GM21723 (cell line): ENCODE results near the gene SBK2.

Experiments used
- ATAC-seq: cut with Tn5 transposase; IDR thresholded peaks from one replicate; pipeline ENCODE4 v1.9.1; 2021; ENCODE audit warnings: mild to moderate bottlenecking, moderate library complexity; ENCODE audit not compliant: unreplicated experiment

SBK2 gene

DNA sequence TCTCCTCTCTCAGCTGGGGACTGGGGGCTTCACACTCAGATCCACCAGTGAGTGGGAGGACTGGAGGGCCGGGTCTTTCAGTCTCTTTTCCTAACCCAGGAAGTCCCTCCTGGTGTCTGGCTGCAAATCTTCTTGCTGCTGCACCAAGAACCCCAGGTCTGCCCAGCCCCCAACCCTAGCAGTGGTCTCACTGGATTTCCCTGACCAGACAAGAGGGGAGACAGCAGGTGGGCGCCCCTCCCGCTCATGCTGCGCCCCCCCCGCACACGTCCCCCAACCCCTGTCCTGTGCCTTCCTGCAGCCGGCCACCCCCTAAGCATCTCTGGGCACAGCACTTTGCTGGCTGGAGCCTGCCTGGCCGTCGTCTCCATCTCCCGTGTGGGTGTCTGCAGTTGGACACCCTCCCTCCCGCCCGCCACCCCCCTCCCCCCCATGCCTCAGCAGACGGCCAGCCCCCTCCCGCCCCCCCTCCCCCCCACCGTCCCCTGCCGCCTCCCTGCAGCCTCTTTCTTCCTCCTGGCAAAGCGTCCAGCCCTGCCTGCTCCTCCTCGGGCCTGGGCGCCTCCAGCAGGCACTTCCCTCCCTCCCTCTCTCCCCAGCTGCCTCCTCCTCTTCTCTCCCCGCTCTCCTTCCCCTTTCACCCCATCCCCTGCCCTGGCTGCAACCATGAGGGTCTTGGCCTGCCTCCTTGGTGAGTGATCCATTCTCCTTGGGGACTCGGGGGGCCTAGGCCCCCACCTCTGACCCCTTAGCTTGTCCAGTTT lies 48.8 kb downstream of the SBK2 start, which contains the start of gene SSC5D:
Gene SSC5D, plus strand, starts transcription at position 513 of the 764 bp plus-strand sequence. Its CDS starts 154 bp downstream, at position 667.
- ATAC-seq, result no peak

DNA sequence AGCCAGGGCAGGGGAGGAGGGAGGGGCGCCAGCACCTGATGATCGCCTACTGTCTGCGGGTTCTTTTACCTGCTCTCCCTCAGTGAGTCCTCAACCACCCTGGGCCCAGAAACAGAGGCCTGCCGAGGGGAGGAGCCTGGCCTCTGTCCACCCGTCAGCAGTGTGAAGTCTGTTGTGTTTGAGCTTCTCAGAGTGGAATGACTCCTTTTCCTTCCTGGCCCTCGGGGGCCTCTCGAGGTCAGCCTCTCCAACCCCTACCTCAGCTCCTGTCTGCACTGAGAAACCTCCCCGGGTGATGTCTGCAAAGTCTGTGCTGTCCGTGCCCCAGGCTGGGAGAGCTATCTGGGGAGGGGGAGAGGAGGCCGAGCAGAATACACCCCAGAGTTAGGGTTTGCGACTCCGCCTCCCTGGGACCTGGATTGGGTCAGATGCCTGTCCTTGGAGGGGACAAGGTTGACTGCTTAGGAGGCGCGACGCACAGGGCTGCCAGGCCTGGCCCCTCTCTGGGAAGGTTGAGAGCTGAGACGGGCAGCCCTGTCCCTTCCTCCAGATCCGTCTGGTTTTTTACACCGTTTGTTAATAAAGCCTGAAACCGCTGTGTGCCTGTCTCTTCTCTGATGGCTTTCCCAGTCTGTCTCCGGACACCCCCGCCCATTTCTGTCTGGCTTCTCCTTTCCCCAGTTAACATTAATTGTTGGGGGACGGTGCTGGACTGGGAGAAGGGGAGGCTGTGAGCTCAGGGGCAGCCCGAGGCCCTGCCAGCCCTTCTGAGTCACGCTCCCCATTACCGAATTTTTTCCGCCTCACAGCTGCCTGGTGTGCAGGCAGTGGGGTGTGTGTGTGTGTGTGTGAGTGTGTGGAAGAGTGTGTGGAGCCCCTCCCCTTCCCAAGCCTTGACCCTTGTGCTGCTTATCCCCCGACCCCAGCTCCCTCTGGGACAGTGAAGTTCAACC lies 49.7 kb downstream of the SBK2 start:
- ATAC-seq, result no peak

- ATAC-seq, result no peak
Observed at GRCh38 chr19:55486043-55486970, 50.6 kb downstream of the SBK2 start.

- ATAC-seq, result no peak
Observed at GRCh38 chr19:55485439-55486011, 51.4 kb downstream of the SBK2 start.

- peak; percentile 64 for ATAC-seq
Observed at GRCh38 chr19:55484593-55485438, 52.1 kb downstream of the SBK2 start, which contains the start of gene NAT14. Gene NAT14 (plus strand): TSS chr19:55485188. CDS start chr19:55485709, 521 bp downstream.

DNA sequence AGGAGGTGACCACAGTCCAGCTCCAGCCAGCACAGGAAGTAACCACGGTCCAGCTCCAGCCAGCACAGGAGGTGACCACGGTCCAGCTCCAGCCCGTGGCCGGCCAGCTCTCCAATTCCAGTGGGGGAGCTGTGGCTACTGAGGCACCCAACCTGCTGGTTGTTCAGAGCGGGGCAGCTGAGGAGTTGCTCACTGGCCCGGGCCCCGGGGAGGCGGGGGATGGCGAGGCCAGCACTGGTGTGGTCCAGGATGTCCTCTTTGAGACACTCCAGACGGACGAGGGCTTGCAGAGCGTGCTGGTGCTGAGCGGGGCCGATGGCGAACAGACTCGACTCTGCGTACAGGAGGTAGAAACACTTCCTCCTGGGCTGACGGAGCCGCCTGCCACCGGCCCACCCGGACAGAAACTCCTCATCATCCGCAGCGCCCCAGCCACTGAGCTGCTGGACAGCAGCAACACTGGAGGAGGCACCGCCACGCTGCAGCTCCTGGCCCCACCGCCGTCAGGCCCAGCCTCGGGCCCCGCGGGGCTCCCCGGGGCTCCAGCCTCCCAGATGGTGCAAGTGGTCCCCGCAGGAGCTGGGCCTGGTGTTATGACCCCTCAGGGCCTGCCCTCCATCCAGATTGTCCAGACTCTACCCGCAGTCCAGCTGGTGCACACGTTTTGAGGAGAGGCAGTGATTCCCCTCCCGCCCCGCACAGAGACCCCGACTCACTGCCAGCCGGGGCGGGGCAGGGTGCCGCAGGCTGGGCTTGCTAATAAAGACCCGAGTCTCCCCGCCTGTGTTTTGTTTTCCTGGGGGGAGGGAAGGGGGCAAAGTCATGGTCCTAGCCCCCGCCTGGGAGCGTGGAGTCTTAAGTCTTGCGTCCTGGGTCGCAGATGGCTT lies 53.0 kb downstream of the SBK2 start:
- no peak for ATAC-seq

- no peak for ATAC-seq
Observed at GRCh38 chr19:55482967-55483705, 53.8 kb downstream of the SBK2 start.

DNA sequence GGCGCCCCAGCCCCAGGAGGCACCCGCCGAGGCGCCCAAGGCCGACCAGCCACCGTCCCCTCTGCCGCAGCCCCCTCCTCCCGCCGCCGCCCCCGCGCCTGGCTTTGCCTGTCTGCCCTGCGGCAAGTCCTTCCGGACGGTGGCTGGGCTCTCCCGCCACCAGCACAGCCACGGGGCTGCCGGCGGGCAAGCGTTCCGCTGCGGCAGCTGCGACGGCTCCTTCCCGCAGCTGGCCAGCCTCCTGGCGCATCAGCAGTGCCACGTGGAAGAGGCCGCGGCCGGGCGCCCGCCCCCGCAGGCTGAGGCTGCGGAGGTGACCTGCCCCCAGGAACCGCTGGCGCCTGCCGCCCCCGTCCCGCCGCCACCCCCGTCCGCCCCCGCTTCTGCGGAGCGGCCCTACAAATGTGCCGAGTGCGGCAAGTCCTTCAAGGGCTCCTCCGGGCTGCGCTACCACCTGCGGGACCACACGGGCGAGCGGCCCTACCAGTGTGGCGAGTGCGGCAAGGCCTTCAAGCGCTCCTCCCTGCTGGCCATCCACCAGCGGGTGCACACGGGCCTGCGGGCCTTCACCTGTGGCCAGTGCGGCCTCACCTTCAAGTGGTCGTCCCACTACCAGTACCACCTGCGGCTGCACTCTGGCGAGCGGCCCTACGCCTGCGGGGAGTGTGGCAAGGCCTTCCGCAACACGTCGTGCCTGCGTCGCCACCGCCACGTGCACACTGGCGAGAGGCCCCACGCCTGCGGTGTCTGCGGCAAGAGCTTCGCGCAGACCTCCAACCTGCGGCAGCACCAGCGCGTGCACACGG lies 54.6 kb downstream of the SBK2 start:
- ATAC-seq, result no peak

DNA sequence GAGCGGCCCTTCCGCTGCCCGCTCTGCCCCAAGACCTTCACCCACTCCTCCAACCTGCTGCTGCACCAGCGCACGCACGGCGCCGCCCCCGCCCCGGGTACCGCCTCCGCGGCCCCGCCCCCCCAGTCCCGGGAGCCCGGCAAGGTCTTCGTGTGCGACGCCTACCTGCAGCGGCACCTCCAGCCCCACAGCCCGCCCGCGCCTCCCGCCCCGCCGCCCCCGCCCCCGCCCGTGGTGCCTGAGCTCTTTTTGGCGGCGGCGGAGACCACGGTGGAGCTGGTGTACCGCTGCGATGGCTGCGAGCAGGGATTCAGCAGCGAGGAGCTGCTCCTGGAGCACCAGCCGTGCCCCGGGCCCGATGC lies 55.2 kb downstream of the SBK2 start:
- ATAC-seq, result no peak

DNA sequence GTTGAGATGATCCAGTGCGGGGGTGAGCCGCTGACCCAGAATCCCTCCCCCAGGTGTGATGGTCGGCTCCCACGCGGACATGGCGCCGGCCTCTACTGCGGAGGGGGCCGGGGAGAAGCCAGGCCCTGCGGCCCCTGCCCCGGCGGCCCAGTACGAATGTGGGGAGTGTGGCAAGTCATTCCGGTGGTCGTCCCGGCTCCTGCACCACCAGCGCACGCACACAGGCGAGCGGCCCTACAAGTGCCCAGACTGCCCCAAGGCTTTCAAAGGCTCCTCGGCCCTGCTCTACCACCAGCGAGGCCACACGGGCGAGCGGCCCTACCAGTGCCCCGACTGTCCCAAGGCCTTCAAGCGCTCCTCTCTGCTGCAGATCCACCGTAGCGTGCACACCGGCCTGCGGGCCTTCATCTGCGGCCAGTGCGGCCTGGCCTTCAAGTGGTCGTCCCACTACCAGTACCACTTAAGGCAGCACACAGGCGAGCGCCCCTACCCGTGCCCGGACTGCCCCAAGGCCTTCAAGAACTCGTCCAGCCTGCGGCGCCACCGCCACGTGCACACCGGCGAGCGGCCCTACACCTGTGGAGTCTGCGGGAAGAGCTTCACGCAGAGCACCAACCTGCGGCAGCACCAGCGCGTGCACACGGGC lies 55.7 kb downstream of the SBK2 start:
- no peak for ATAC-seq

DNA sequence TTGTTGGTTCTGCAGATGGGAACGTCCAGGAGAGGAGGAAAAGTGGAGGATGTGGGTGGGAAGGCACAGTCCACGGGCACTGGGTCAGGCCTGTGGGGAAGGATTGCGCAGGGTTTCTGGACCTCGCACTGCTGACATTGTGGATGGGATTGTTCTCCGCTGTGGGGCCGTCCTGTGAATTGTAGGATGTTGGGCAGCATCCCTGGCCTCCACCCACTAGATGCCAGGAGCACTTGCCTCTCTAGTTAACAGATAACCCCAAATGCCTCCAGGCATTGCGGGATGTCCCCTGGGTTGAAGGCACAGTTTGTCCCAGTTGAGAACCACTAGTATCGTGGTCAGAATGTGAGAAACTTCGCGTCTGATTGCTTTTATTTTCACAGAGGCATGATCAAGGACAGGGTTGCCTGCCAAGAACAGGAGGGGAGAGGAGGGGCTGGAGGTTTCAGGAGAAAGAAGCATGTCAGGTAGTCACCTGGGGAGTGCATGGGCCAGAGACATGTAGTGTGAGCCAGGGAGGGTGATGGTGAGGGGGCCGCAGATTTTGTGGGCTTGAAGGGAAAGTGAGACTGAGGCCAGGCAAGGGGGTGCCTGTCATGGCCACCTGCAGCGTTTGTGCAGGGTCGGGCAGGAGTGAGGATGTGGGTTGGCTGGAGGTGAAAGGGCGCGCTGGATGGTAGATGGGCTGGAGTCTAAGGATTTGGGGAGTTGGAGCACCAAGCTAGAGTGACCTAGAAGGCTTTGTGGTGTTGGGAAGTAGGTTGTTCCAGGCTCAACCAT lies 57.3 kb downstream of the SBK2 start:
- ATAC-seq, result no peak

- ATAC-seq, result no peak
Observed at GRCh38 chr19:55479045-55479444, 57.9 kb downstream of the SBK2 start.
